ENCODE measurements around the gene UBTD2.
"Not testable (repeated sequence)": the region's sequence is repeated elsewhere in the genome, so short reads cannot be mapped to it uniquely, and the experiment has no call there.

Gene UBTD2

DNA sequence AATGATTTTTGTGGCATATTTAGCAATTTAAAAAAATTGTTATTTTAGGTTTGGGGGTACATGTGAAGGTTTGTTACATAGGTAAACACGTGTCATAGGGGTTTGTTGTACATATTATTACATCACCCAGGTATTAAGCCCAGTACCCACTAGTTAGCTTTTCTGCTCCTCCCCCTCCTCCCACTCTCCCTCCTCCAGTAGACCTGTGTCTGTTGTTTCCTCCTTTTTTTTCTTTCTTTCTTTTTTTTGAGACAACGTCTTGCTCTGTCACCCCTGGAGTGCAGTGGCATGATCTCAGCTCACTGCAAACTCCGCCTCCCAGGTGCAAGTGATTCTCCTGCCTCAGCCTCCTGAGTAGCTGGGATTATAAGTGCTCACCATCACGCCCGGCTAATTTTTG, 8.3 kb upstream of the UBTD2 start:
- DNase-seq, result not testable (repeated sequence)

DNA sequence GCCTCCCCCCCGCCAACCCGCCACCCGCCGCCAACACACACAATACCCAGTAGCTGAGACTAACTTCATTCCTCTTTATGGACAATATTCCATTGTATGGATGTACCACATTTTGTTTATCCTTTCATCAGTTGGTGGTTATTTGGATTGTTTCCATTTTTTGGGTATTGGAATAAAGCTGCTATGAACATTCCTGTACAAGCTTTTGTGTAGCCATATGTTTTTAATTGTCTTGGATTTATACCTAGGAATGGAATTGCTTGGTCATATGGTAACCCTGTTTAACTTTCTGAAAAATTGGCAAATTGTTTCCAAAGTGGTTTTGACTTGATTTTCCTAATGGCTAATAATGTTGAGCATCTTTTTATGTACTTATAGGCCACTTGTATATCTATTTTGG, 4.9 kb upstream of the UBTD2 start:
- no peak for DNase-seq

DNA sequence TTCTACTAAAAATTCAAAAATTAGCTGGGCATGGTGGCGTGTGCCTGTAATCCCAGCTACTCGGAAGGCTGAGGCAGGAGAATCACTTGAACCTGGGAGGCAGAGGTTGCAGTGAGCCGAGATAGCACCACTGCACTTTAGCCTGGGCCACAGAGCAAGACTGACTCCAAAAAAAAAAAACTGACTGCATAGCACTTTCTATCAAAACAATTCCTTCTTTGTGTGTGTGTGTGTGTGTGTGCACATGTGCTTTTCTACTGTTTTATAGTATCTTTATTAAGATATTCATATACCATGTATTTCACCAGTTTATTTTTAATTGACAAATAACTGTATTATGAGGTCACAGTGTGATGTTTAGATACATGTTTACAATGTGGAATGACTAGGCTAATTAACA, 3.6 kb upstream of the UBTD2 start:
- not testable (repeated sequence) for DNase-seq

DNA sequence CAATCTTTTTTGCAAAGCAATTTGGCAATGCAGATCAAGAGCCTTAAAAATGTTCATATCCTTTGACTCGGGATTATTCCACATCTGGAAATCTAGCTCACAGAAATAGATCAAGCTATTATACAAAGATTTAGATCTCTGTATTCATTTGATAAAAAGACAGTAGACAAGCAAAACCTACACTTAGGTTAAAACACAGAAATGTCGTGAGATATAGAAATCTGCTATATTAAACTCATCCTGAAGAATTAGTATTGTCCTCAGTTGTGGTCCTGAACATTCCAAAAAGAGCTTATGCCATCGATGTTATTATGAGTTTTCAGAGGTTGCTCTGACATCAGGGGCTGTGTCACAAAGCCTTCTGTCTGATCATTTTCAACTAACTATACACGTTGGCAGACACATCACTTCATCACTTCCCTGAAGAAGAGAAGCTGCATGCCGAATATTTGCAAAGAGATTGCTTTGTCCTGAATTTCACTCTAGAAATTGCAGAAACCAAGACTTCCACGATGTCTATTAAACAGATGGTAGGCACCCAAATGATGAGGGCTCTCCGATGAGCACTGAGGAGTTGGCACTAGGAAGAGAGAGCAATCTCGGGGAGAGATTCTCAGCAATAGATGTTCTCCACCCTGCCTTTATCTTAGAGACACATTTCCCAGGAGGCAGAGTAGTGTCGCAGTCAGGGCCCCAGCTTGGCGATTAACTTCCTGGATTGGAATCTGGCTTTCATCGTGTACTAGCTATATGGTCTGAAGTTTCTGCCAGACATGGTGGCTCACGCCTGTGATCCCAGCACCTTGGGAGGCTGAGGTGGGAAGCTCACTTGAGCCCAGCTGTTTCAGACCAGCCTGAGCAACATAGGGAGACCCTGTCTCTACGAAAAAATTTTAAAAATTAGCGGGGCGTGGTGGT, 1.9 kb upstream of the UBTD2 start:
- no peak for DNase-seq

DNA sequence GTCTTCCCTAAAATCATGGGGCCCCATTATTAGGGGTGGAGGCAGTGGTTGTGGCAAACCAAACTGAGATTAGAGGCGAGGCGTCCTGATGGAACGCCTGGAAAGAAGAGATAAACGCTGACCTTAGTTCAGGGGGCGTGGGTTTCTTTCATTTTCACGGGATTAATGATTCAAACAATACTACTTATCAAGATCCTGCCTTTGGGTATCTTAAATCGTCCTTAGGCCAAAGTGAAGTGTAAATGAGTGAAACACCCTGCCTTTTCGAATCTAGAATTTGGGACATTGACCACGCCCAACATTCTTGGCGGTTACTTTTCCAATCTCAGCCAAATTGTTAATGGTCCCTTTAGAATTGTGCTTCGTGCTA, 1.0 kb upstream of the UBTD2 start:
- DNase-seq, result no peak

DNA sequence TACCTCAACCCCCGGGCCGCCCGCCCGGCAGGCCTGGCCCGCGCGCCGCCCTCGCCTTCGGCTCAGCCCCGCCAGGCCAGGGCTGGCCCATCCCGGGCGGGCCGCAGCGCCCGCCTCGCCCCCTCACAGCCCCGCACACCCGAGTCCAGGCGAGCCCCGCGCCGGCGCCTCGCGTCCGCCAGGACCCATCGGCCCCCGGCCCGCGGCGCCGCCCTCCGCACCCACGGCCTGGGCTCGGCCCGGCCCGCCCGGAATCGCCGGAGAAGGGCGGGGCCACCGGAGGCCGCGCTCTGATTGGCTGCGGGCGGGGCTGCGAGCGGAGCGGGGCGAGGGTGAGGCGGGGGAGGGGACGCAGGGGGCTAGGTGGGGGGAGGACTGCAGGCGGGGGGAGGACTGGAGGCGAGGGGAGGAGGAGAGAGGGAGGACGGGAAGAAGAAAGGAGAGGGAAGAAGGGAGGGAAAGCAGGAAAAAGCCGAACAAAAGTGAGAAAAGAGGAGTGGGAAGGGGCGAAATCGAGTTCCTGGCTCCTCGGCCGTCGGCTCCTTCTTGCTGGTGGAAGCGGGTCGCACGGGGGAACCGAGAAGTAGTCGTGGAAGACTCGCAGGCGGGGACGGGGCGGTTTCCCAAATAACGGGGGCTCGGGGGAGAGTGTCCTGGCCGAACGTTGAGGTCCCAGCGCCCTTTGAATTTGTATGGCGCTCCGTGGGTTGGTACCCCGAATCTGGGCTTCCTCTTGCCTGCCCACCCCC, 472 bp upstream of the UBTD2 start:
- DNase-seq, result peak in 1 of 2 experiments; percentile 27

DNA sequence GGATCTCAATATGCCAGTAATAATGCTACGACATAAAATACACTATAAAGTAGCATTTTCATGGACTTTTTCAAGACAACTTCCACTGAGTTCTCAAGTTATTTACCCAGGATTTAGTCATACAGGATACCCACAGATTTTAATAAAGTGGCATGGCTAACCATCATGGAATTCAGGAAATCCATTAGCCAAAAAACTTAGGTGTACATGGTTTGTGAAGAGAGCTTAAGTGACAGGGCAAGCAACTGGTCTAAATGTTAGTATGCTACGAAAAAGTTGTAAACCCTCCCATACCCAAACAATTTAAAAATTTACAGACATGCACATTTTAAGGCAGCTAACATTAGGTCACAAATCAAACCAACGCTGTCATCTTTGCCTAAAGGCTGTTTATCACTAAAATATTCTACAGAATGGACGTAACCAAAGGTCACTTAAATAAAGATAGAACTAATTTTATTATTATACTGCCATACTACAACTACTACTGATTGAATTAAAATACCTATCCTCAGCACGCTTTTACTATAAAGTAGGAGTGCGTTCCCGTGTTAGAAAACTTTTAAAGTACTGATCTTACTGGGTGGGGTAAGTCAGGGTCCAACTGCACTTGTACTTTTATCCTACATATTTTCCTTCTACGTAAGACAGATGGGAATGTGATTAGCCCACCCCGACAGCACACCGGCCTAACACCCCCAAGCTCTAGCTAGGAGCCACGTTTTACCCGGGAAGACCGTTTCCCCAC, 1.1 kb downstream of the UBTD2 start:
- no peak for DNase-seq

DNA sequence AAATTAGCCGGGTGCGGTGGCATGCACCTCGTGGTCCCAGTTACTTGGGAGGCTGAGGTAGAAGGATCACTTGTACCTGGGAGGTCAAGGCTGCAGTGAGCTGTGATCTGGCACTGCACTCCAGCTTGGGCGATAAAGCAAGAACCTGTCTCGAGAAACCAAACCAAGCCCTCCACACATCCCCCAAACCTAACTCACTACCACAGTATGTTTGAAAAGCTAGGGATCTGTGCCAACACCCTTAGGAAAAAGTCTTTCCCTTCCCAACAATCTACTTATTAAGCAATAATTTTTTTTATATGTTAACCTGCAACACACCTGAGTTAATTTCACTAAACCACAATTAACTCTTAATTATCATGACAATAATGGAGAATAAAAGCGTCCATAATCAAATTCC, 2.2 kb downstream of the UBTD2 start:
- no peak for DNase-seq

DNA sequence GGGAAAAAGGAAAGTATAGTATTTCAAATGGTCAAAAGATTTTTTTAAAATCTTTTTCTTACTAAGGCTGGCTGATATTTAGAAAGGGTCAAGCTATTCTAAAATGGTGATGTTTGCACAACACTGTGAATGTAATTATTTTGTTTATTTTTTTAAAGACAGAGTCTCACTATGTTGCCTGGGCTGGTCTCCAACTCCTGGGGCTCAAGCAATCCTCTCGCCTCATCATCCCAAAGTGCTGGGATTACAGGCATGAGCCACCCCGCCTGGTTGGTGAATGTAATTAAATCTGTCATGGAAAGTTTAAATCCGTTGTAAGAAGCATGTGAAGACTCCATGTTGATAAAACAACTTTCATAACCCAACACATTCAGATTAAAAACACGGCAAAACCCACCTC, 2.6 kb downstream of the UBTD2 start:
- DNase-seq, result no peak

DNA sequence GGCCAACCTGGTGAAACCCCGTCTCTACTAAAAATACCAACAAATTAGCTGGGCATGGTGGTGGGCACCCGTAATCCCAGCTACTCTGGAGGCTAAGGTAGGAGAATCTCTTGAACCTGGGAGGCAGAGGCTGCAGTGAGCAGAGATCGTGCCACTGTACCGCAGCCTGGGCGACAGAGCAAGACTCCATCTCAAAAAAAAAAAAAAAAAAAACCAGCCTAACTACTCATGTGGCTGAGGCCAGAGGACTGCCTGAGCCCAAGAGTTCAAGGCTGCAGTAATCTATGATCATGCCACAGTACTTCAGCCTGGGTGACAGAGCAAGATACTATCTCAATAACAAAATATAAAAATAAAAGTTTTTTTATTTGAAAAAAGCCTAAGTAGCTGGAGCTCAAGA, 3.2 kb downstream of the UBTD2 start:
- no peak for DNase-seq

DNA sequence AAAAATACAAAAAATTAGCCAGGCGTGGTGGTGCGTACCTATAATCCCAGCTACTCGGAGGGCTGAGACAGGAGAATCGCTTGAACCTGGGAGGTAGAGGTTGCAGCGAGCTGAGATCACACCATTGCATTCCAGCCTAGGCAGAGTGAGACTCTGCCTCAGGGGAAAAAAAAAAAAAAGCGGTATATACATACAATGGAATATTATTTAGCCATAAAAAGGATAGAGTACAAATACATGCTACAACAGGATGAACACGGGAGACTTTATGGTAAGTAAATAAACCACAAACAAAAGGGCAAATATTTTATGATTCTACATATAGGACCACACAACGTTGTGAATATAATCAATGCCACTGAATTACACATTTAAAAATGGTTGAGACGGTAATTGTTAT, 5.2 kb downstream of the UBTD2 start:
- no peak for DNase-seq

DNA sequence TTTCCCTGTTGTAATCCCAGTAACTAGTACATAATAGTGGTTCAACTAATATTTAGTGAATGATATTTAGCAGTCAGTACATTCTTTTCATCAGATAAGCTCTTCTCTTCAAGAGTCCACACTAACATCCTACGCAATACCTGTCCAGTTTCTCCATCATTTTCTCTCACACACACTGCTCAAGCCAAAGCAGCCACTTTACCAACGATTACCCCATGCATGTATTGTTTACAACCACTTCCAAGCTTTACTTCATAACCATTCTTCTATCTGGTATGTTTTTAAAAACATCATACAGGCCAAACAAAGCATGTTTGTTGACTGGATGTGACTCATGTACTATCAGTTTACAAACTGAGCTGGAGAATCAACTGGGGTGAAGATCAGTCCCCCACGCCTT, 7.3 kb downstream of the UBTD2 start:
- no peak for DNase-seq

DNA sequence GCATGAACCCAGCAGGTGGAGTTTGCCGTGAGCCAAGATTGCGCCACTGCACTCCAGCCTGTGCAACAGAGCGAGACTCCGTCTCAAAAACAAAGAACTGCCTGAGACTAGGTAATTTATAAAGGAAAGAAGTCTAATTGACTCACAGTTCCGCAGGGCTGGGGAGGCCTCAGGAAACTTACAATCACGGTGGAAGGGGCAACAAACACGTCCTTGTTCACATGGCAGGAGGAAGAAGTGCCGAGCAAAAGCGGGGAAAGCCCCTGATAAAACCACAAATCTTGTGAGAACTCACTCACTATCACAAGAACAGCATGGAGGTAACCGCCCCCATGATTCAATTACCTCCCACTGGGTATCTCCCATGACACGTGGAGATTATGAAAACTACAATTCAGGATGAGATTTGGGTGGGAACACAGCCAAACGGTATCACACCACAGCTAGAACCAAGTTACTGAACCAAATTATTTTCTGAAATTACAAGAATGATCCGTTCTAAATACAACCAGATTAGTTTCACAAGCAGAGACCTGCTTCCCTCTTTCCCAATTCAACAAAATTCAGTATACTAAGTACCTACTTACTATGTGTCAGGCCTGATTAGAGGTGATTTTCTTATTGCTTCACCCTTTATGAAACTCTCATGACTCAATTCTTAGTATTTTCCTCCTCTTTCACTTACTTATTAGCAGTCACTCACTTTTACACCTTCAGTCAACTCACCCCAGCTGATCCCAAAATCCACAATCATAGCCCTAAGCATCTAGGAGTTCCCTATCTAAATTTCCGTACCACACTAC, 8.4 kb downstream of the UBTD2 start:
- no peak for DNase-seq

DNA sequence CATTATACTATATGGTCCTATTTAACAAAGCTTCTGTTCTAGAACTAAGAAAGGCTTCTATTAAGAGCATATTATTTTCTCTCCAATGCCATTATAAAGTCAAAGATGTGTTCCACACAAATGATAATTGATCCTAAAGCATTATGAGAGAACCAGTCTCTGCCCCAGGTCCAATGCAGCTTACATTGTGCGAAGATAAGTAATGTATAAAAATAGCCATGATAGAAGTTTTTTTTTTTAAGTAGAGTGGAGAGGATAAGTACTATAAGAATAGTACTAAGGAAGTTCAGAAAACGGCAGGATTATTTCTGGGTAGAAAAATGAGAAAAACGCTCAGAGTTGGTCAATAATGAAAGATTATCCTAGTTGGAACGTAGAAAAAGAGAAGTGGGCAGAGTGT, 15.6 kb downstream of the UBTD2 start:
- DNase-seq, result no peak

DNA sequence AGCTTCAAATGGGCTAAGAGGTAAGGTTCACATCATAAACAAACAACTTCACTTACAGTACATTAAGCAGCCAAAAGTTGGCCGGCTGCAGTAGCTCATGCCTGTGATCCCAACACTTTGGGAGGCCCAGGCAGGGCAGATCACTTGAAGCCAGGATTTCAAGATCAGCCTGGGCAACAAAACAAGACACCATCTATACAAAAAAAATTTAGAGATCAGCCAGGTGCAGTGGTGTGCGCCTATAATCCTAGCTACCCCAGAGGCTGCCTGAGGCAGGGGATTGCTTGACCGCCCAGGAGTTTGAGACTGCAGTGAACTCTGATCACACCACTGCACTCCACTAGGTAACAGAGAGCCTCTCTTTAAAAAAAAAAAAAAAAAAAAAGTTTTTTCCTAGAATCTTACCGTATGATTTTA, 16.9 kb downstream of the UBTD2 start:
- no peak for DNase-seq

DNA sequence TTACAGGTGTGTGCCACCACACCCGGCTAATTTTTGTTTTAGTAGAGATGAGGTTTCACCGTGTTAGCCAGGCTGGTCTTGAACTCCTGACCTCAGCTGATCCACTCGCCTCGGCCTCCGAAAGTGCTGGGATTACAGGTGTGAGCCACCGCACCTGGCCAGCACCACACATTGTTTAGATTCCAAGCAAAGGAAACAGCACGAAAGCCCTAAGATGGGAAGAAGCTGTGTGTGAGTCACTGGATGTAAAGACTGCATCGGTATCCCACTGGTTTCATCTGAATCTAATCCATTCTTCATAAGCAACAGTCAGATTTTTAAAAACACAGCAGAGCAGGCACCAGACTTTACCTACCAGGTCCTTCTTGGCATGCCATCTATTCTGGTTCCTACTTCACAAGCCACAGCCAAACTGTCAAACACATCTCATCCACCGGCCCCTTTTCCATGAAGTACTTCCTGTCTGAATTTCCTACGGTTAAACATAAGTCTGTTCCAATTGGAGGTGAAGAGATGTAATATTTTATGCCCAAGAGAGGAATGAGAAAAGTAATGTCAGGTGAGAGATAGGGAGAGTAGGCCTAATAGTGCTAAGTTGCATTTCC, 17.4 kb downstream of the UBTD2 start:
- DNase-seq, result no peak

DNA sequence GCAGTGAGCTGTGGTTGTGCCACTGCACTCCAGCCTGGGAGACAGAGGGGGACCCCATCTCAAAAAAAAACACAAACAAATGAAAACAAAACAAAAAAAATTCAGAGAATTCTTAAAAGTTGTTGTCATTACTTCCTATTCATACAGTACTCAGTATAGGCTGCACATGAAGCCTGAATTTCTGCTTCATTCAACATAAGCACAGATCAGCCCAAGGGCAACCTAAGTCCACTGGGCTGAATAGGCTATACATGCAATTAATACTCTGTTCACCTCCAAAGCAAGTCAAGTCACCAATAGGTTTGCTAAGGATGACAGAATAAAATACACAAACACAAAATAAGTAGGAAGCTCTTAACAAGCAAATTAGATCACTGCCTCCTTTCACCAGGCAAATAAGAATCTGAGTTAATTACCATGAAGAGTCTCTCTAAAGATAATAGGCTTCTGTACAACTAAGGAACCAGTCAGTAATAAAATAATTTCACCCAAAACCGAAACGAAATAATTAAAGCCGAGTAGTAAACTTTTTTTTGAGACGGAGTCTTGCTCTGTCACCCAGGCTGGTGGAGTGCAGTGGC, 18.7 kb downstream of the UBTD2 start:
- no peak for DNase-seq

DNA sequence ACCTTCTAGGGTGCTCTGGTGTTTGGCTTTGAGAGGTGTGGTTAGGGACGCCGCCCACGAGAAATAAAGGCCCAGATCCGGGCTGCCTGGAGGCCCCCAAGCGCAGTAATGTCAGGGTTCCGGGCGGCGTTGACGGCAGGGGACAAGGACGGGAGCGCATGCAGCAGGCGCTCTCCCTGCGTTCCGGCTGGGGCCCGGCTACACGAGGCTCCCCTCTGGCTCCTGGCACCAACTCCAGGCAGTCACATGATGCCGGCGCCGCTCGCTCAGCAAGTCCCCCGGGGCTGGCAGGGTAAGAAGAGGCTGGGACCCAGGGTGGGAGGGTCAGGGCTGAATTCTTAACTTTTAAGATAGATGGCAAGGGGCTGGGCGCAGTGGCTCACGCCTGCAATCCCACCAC, 28.1 kb downstream of the UBTD2 start:
- no peak for DNase-seq

DNA sequence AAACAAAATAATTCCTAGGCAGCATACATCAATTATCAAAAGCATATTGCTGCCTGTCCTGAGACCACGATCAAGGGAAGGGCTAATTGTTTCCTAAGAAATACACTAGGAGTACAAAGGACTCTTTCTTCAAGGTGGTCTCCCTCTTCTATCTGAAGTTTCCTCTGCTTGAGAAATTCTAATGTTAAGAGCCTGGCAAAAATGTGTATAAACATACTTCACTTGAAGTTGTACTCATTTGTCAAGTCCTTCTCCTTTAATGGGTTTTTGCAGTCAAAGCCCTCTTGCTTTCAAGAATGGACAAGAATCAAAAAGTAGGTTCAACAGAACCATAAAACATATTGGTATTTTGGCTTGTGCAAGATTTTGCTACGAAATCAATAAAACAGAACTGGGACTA, 31.1 kb downstream of the UBTD2 start:
- no peak for DNase-seq

DNA sequence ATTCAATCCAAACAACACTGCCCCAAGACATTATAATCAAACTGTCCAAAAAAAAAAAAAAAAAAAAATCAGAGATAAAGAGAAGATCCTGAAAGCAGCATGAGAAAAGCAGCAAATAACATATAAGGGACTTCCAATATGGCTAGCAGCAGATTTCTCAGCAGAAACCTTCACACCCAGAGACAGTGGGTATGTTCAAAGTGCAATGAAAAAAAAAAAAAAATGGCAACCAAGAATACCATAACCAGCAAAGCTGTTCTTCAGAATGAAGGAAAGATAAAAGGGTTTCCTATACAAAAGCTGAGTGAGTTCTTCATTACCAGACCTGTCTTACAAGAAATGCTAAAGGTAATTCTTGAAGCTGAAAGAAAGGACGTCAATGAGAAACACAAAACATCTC, 32.1 kb downstream of the UBTD2 start:
- DNase-seq, result no peak

DNA sequence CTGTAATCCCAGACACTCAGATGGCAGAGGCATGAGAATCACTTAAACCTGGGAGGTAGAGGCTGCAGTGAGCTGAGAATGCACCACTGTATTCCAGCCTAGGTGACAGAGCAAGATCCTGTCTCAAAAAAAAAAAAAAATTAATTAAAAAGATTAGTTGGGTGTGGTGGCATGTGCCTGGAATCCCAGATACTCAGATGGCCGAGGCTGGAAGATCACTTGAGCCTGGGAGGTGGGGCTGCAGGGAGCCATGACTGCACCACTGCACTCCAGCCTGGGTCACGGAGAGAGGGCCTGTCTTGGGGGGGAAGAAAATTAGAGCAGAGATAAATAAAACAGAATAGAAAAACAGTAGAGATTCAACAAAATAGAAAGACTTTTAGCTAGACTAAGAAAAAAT, 34.9 kb downstream of the UBTD2 start:
- no peak for DNase-seq

DNA sequence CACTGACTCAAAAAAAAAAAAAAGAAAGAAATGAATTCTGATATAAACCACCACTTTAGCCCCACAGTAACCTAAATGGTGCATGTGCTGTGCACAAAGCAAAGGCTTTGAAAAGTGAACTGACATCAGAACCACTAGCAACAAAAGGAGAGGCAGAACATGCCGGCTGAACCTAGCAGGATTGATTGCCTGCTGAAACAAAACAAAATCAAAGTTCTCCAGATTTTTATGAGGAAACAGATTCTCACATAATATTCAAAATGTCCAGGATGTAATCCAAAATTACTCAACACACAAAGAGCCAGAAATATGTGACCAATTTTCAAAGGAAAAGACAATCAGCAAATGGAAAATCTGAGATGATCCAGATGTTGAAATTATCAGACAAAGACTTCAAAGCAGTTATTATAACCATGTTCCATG, 37.9 kb downstream of the UBTD2 start:
- no peak for DNase-seq
